Measurements from ENCODE around the gene GJA5.

The GJA5 gene

GRCh38 chr1:147723691-147724323 lies 36.6 kb downstream of the GJA5 start:
- no peak for DNase-seq

GRCh38 chr1:147722124-147722523 lies 38.3 kb downstream of the GJA5 start:
- no peak for DNase-seq

- DNase-seq, result no peak
These were observed 38.7 kb downstream of the GJA5 start for GRCh38 chr1:147721716-147722115.

- no peak for DNase-seq
These were observed 39.8 kb downstream of the GJA5 start for GRCh38 chr1:147720557-147720956.

GRCh38 chr1:147719711-147720225 lies 40.6 kb downstream of the GJA5 start:
- DNase-seq, result no peak

GRCh38 chr1:147719029-147719698 lies 41.2 kb downstream of the GJA5 start:
- DNase-seq, result no peak

- DNase-seq, result no peak
These were observed 42.7 kb downstream of the GJA5 start for GRCh38 chr1:147717706-147718097.

- DNase-seq, result no peak
These were observed 43.2 kb downstream of the GJA5 start for GRCh38 chr1:147717051-147717705.

- no peak for DNase-seq
These were observed 47.8 kb downstream of the GJA5 start for GRCh38 chr1:147712605-147713004.

Data from activated T-cell treated with anti-CD3 and anti-CD28 coated beads, Interleukin-2, amount 50 U/mL, for 1 hour (primary cell).